ENCODE measurements around the gene IFT52.

- TF ChIP-seq CTCF (conservative IDR thresholded peaks at IDR 0.05 in 1 of 2, IDR thresholded peaks at IDR 0.05 in 1 of 2; ENCODE audit: extremely low read depth in 1 of 2, insufficient read depth in 1 of 2, low read depth in 1 of 2, low read length in 2 of 2) (no peak), EZH2 (IDR thresholded peaks at IDR 0.05; ENCODE audit: borderline replicate concordance, low read length) (no peak)
Observed at GRCh38 chr20:43669332-43669731, 78.6 kb downstream of the IFT52 start.

Measured in mammary epithelial cell (primary cell).